Osteocyte (in vitro differentiated cells): ENCODE results near the gene SH2D6. TPM values are rescaled to one million over a fixed set of nuclear protein-coding genes. Genes with fewer than 3 reads are reported as not detected.

Experiments used
- DNase-seq: peaks from one replicate; pipeline ENCODE4 v3.0.0; 2021; ENCODE audit warnings: mixed read lengths; ENCODE audit not compliant: unreplicated experiment; ENCODE audit errors: extremely low spot score
- H3K27ac Mint-ChIP-seq: one replicate; pipeline ENCODE4 v1.8.0; 2021; ENCODE audit warnings: mild to moderate bottlenecking, mixed read lengths; ENCODE audit not compliant: unreplicated experiment
- H3K27me3 Mint-ChIP-seq: one replicate; pipeline ENCODE4 v1.8.0; 2021; ENCODE audit warnings: mixed read lengths; ENCODE audit not compliant: unreplicated experiment
- H3K36me3 Mint-ChIP-seq: one replicate; pipeline ENCODE4 v1.8.0; 2021; ENCODE audit warnings: mixed read lengths; ENCODE audit not compliant: unreplicated experiment
- H3K4me1 Mint-ChIP-seq: one replicate; pipeline ENCODE4 v1.8.0; 2021; ENCODE audit warnings: mixed read lengths; ENCODE audit not compliant: unreplicated experiment
- H3K4me3 Mint-ChIP-seq: one replicate; pipeline ENCODE4 v1.8.0; 2021; ENCODE audit warnings: mild to moderate bottlenecking, moderate library complexity, mixed read lengths; ENCODE audit not compliant: unreplicated experiment
- H3K9me3 Mint-ChIP-seq: one replicate; pipeline ENCODE4 v1.8.0; 2021; ENCODE audit warnings: mixed read lengths; ENCODE audit not compliant: unreplicated experiment
- CTCF ChIP-seq: fragments of 200-600 bp; sonication (generic); IDR thresholded peaks from 2 replicates; pipeline ENCODE4 v1.5.0; 2021; ENCODE audit warnings: antibody characterized with exemption, mild to moderate bottlenecking, moderate library complexity
- total RNA-seq: library from RNA; stranded (reverse); gene quantifications from 2 replicates; pipeline ENCODE4 v1.2.1, GENCODE V29; 2021

Gene SH2D6
- total RNA-seq, 1 donor from 2014 or later = 0.51 TPM

GRCh38 chr2:85397925-85398331 lies 20.6 kb upstream of the SH2D6 start:
- peaks cover 2% of the 10 kb centered on the region for H3K36me3 Mint-ChIP-seq
- peaks cover 5% of the 10 kb centered on the region for H3K4me1 Mint-ChIP-seq
- H3K27ac Mint-ChIP-seq = no peak overlapping the region
- no peak for DNase-seq
- H3K27me3 Mint-ChIP-seq = no peaks in the 10 kb centered on the region
- no peaks in the 10 kb centered on the region for H3K9me3 Mint-ChIP-seq
- H3K4me3 Mint-ChIP-seq = no peak overlapping the region
- no peak for TF ChIP-seq CTCF

GRCh38 chr2:85398426-85399182 lies 19.9 kb upstream of the SH2D6 start:
- H3K27me3 Mint-ChIP-seq = no peaks in the 10 kb centered on the region
- no peak overlapping the region for H3K4me3 Mint-ChIP-seq
- no peaks in the 10 kb centered on the region for H3K9me3 Mint-ChIP-seq
- peaks cover 5% of the 10 kb centered on the region for H3K4me1 Mint-ChIP-seq
- no peak for DNase-seq
- no peak for TF ChIP-seq CTCF
- H3K36me3 Mint-ChIP-seq = peaks cover 4% of the 10 kb centered on the region
- H3K27ac Mint-ChIP-seq = no peak overlapping the region

GRCh38 chr2:85399183-85399455 lies 19.4 kb upstream of the SH2D6 start:
- H3K27me3 Mint-ChIP-seq = no peaks in the 10 kb centered on the region
- TF ChIP-seq CTCF = no peak

GRCh38 chr2:85400023-85400422 lies 18.5 kb upstream of the SH2D6 start:
- H3K4me1 Mint-ChIP-seq = peaks cover 9% of the 10 kb centered on the region
- H3K4me3 Mint-ChIP-seq = no peak overlapping the region
- DNase-seq = no peak
- TF ChIP-seq CTCF = no peak
- H3K27ac Mint-ChIP-seq = no peak overlapping the region
- H3K9me3 Mint-ChIP-seq = no peaks in the 10 kb centered on the region
- peaks cover 4% of the 10 kb centered on the region for H3K36me3 Mint-ChIP-seq
- H3K27me3 Mint-ChIP-seq = no peaks in the 10 kb centered on the region

More at GRCh38 chr2:85399183-85399455, 19.4 kb upstream of the SH2D6 start:
- H3K36me3 Mint-ChIP-seq = peaks cover 4% of the 10 kb centered on the region
- H3K27ac Mint-ChIP-seq = no peak overlapping the region
- no peak for DNase-seq
- no peak overlapping the region for H3K4me3 Mint-ChIP-seq
- peaks cover 5% of the 10 kb centered on the region for H3K4me1 Mint-ChIP-seq
- H3K9me3 Mint-ChIP-seq = no peaks in the 10 kb centered on the region

- peaks cover 4% of the 10 kb centered on the region for H3K36me3 Mint-ChIP-seq
- no peaks in the 10 kb centered on the region for H3K9me3 Mint-ChIP-seq
- no peaks in the 10 kb centered on the region for H3K27me3 Mint-ChIP-seq
- peaks cover 17% of the 10 kb centered on the region for H3K4me1 Mint-ChIP-seq
- DNase-seq = no peak
- no peak overlapping the region for H3K27ac Mint-ChIP-seq
- TF ChIP-seq CTCF = no peak
- H3K4me3 Mint-ChIP-seq = no peak overlapping the region
Measured at GRCh38 chr2:85400541-85401463, 17.7 kb upstream of the SH2D6 start.
